ENCODE results near the gene ARHGDIA. TPM values are rescaled to one million over a fixed set of nuclear protein-coding genes. Genes with fewer than 3 reads are reported as not detected.

ARHGDIA gene
- total RNA-seq, 1 experiment from 2014 or later, result 201 TPM

- H3K4me2 ChIP-seq (ENCODE audit: low read length), result no peak overlapping the region
- POLR2A ChIA-PET (ENCODE audit: unreplicated experiment), result no interaction called here
- CTCF ChIA-PET, result no interaction called here
- H3K9ac ChIP-seq (ENCODE audit: low read length), result no peak overlapping the region
- no peaks in the 10 kb centered on the region for H4K20me1 ChIP-seq (ENCODE audit: low read length)
- peaks cover 45% of the 10 kb centered on the region for H3K36me3 ChIP-seq (ENCODE audit: low read depth, low read length)
- no peaks in the 10 kb centered on the region for H3K27me3 ChIP-seq (ENCODE audit: low read length)
- no peak for ATAC-seq
- H3K9me3 ChIP-seq (ENCODE audit: low read length), result no peaks in the 10 kb centered on the region
- H2AFZ ChIP-seq (ENCODE audit: low read length), result no peak overlapping the region
- no TSS peak for BruUV-seq (replicated peaks)
- no peak overlapping the region for H3K27ac ChIP-seq (ENCODE audit: low read length)
- H3K79me2 ChIP-seq (ENCODE audit: low read length), result no peaks in the 10 kb centered on the region
- H3F3A ChIP-seq (ENCODE audit: low read length, unreplicated experiment), result no peaks in the 10 kb centered on the region
- TF ChIP-seq EZH2phosphoT487 (IDR thresholded peaks at IDR 0.05; ENCODE audit: borderline replicate concordance, low read length) (no peak), CTCF (conservative IDR thresholded peaks at IDR 0.05; ENCODE audit: low read depth, low read length) (no peak), EZH2 (IDR thresholded peaks at IDR 0.05; ENCODE audit: low read length, unreplicated experiment) (no peak)
- no peaks in the 10 kb centered on the region for H3K4me1 ChIP-seq (ENCODE audit: insufficient read depth, low read length)
- no peaks in the 10 kb centered on the region for H3K9me2 ChIP-seq (replicated peaks; ENCODE audit: low read length)
- H3K4me3 ChIP-seq (ENCODE audit: low read length), result no peak overlapping the region
- DNase-seq, result no peak
- intact Hi-C loops (cut with micrococcal nuclease), result no loop called here
These were observed 25.8 kb downstream of the ARHGDIA start for GRCh38 chr17:81845361-81845760.

- no TSS peak for BruUV-seq (replicated peaks)
- DNase-seq (no peak), ATAC-seq (no peak)
- no peak overlapping the region for H3K27ac ChIP-seq (ENCODE audit: low read length)
- no peaks in the 10 kb centered on the region for H3K9me2 ChIP-seq (replicated peaks; ENCODE audit: low read length)
- intact Hi-C loops (cut with micrococcal nuclease), result no loop called here
- no peaks in the 10 kb centered on the region for H3K4me1 ChIP-seq (ENCODE audit: insufficient read depth, low read length)
- no peak overlapping the region for H3K4me2 ChIP-seq (ENCODE audit: low read length)
- ChIA-PET POLR2A (ENCODE audit: unreplicated experiment) (no interaction called here), CTCF (no interaction called here)
- H3K79me2 ChIP-seq (ENCODE audit: low read length), result no peaks in the 10 kb centered on the region
- H2AFZ ChIP-seq (ENCODE audit: low read length), result no peak overlapping the region
- no peaks in the 10 kb centered on the region for H3K9me3 ChIP-seq (ENCODE audit: low read length)
- H3K9ac ChIP-seq (ENCODE audit: low read length), result no peak overlapping the region
- no peak overlapping the region for H3K4me3 ChIP-seq (ENCODE audit: low read length)
- TF ChIP-seq CTCF (conservative IDR thresholded peaks at IDR 0.05; ENCODE audit: low read depth, low read length) (no peak), EZH2 (IDR thresholded peaks at IDR 0.05; ENCODE audit: low read length, unreplicated experiment) (no peak), EZH2phosphoT487 (IDR thresholded peaks at IDR 0.05; ENCODE audit: borderline replicate concordance, low read length) (no peak)
- no peaks in the 10 kb centered on the region for H4K20me1 ChIP-seq (ENCODE audit: low read length)
- H3K27me3 ChIP-seq (ENCODE audit: low read length), result no peaks in the 10 kb centered on the region
- H3F3A ChIP-seq (ENCODE audit: low read length, unreplicated experiment), result no peaks in the 10 kb centered on the region
- peaks cover 45% of the 10 kb centered on the region for H3K36me3 ChIP-seq (ENCODE audit: low read depth, low read length)
These were observed 26.2 kb downstream of the ARHGDIA start for GRCh38 chr17:81844887-81845286.

GRCh38 chr17:81844327-81844851, 26.7 kb downstream of the ARHGDIA start:
- ChIA-PET POLR2A (ENCODE audit: unreplicated experiment) (no interaction called here), CTCF (no interaction called here)
- H3K9me3 ChIP-seq (ENCODE audit: low read length), result no peaks in the 10 kb centered on the region
- TF ChIP-seq EZH2 (IDR thresholded peaks at IDR 0.05; ENCODE audit: low read length, unreplicated experiment), result no peak
- no peak for TF ChIP-seq CTCF (conservative IDR thresholded peaks at IDR 0.05; ENCODE audit: low read depth, low read length)
- TF ChIP-seq EZH2phosphoT487 (IDR thresholded peaks at IDR 0.05; ENCODE audit: borderline replicate concordance, low read length), result no peak
- H3K9me2 ChIP-seq (replicated peaks; ENCODE audit: low read length), result no peaks in the 10 kb centered on the region
- no peaks in the 10 kb centered on the region for H3F3A ChIP-seq (ENCODE audit: low read length, unreplicated experiment)
- H3K79me2 ChIP-seq (ENCODE audit: low read length), result no peaks in the 10 kb centered on the region
- H3K27me3 ChIP-seq (ENCODE audit: low read length), result no peaks in the 10 kb centered on the region
- DNase-seq (no peak), ATAC-seq (peak; percentile 10)
- H3K4me3 ChIP-seq (ENCODE audit: low read length), result no peak overlapping the region
- H3K4me2 ChIP-seq (ENCODE audit: low read length), result no peak overlapping the region
- no peak overlapping the region for H3K9ac ChIP-seq (ENCODE audit: low read length)
- H3K4me1 ChIP-seq (ENCODE audit: insufficient read depth, low read length), result no peaks in the 10 kb centered on the region
- intact Hi-C loops (cut with micrococcal nuclease), result no loop called here
- no peak overlapping the region for H2AFZ ChIP-seq (ENCODE audit: low read length)
- BruUV-seq (replicated peaks), result no TSS peak
- H4K20me1 ChIP-seq (ENCODE audit: low read length), result no peaks in the 10 kb centered on the region
- H3K36me3 ChIP-seq (ENCODE audit: low read depth, low read length), result peaks cover 45% of the 10 kb centered on the region
- no peak overlapping the region for H3K27ac ChIP-seq (ENCODE audit: low read length)

Data from PC-3 (cell line).